Measurements from ENCODE around the gene SNRPA1.

Gene SNRPA1

GRCh38 chr15:101318147-101318819 lies 23.2 kb upstream of the SNRPA1 start:
- no peak for DNase-seq

- no peak for DNase-seq
Observed at GRCh38 chr15:101317336-101317872, 22.4 kb upstream of the SNRPA1 start.

GRCh38 chr15:101316529-101316928 lies 21.5 kb upstream of the SNRPA1 start:
- DNase-seq, result no peak

- DNase-seq, result no peak
Observed at GRCh38 chr15:101315736-101316135, 20.7 kb upstream of the SNRPA1 start.

GRCh38 chr15:101314336-101315125 lies 19.5 kb upstream of the SNRPA1 start:
- DNase-seq, result no peak

- no peak for DNase-seq
Observed at GRCh38 chr15:101313041-101313761, 18.2 kb upstream of the SNRPA1 start.

- no peak for DNase-seq
Observed at GRCh38 chr15:101310508-101310907, 15.5 kb upstream of the SNRPA1 start.

GRCh38 chr15:101310161-101310480 lies 15.1 kb upstream of the SNRPA1 start:
- DNase-seq, result no peak

GRCh38 chr15:101309436-101310160 lies 14.6 kb upstream of the SNRPA1 start:
- DNase-seq, result no peak

- no peak for DNase-seq
Observed at GRCh38 chr15:101308604-101309435, 13.8 kb upstream of the SNRPA1 start.

- no peak for DNase-seq
Observed at GRCh38 chr15:101307897-101308603, 13.0 kb upstream of the SNRPA1 start.

GRCh38 chr15:101307048-101307896 lies 12.2 kb upstream of the SNRPA1 start:
- no peak for DNase-seq

- no peak for DNase-seq
Observed at GRCh38 chr15:101306341-101307047, 11.4 kb upstream of the SNRPA1 start.

- no peak for DNase-seq
Observed at GRCh38 chr15:101305820-101306255, 10.8 kb upstream of the SNRPA1 start.

GRCh38 chr15:101303408-101303807 lies 8.4 kb upstream of the SNRPA1 start:
- no peak for DNase-seq

- no peak for DNase-seq
Observed at GRCh38 chr15:101296418-101297405, 1.7 kb upstream of the SNRPA1 start.

- DNase-seq, result no peak
Observed at GRCh38 chr15:101295607-101296161, 636 bp upstream of the SNRPA1 start.

- no peak for DNase-seq
Observed at GRCh38 chr15:101293122-101293521, 1.9 kb downstream of the SNRPA1 start.

Measured in activated CD4-positive, alpha-beta T cell treated with anti-CD3 and anti-CD28 coated beads, Interleukin-2, amount 50 U/mL, for 4 hours (primary cell).